Activated naive CD8-positive, alpha-beta T cell treated with anti-CD3 and anti-CD28 coated beads, Interleukin-2, amount 50 U/mL, for 24 hours (primary cell): ENCODE results near the gene GRPR.
"Not testable (repeated sequence)": the region's sequence is repeated elsewhere in the genome, so short reads cannot be mapped to it uniquely, and the experiment has no call there.

ENCODE experiments used
- ATAC-seq: fragments of 150-1000 bp; cut with Tn5 transposase; one replicate; pipeline ENCODE4 v1.10.0; 2021
- DNase-seq: peaks from one replicate; pipeline ENCODE4 v3.0.0; 2021
- H3K27ac Mint-ChIP-seq: one replicate; pipeline ENCODE4 v1.8.0; 2021; ENCODE audit warnings: mild to moderate bottlenecking, mixed read lengths
- H3K27me3 Mint-ChIP-seq: one replicate; pipeline ENCODE4 v1.8.0; 2021; ENCODE audit warnings: mixed read lengths
- H3K36me3 Mint-ChIP-seq: one replicate; pipeline ENCODE4 v1.8.0; 2021; ENCODE audit warnings: low read depth, mixed read lengths
- H3K4me1 Mint-ChIP-seq: one replicate; pipeline ENCODE4 v1.8.0; 2021; ENCODE audit warnings: mixed read lengths
- H3K4me3 Mint-ChIP-seq: one replicate; pipeline ENCODE4 v1.8.0; 2021; ENCODE audit warnings: mild to moderate bottlenecking, moderate library complexity, mixed read lengths
- H3K9me3 Mint-ChIP-seq: one replicate; pipeline ENCODE4 v1.8.0; 2021; ENCODE audit warnings: mixed read lengths

GRPR gene

GRCh38 chrX:16177260-16177659 lies 53.9 kb downstream of the GRPR start:
- H3K36me3 Mint-ChIP-seq, result no peaks in the 10 kb centered on the region
- H3K4me1 Mint-ChIP-seq, result no peaks in the 10 kb centered on the region
- DNase-seq, result no peak

GRCh38 chrX:16183843-16184242 lies 60.5 kb downstream of the GRPR start:
- H3K4me1 Mint-ChIP-seq, result peaks cover 11% of the 10 kb centered on the region
- ATAC-seq, result not testable (repeated sequence)

More at GRCh38 chrX:16177260-16177659, 53.9 kb downstream of the GRPR start:
- H3K27ac Mint-ChIP-seq, result no peak overlapping the region
- H3K4me3 Mint-ChIP-seq, result no peak overlapping the region
- H3K9me3 Mint-ChIP-seq, result no peaks in the 10 kb centered on the region
- H3K27me3 Mint-ChIP-seq, result peaks cover 2% of the 10 kb centered on the region
- ATAC-seq, result no peak

GRCh38 chrX:16185725-16186136 lies 62.4 kb downstream of the GRPR start:
- peak overlapping the region; percentile 50 for H3K27ac Mint-ChIP-seq
- no peaks in the 10 kb centered on the region for H3K9me3 Mint-ChIP-seq
- ATAC-seq (peak; percentile 90), DNase-seq (peak; percentile 3)
- no peak overlapping the region for H3K4me3 Mint-ChIP-seq
- peaks cover 13% of the 10 kb centered on the region for H3K4me1 Mint-ChIP-seq
- H3K27me3 Mint-ChIP-seq, result peaks cover 2% of the 10 kb centered on the region
- no peaks in the 10 kb centered on the region for H3K36me3 Mint-ChIP-seq

More at GRCh38 chrX:16183843-16184242, 60.5 kb downstream of the GRPR start:
- not testable (repeated sequence) for H3K36me3 Mint-ChIP-seq, H3K9me3 Mint-ChIP-seq, H3K27ac Mint-ChIP-seq, H3K4me3 Mint-ChIP-seq, H3K27me3 Mint-ChIP-seq, DNase-seq

- Mint-ChIP-seq H3K27ac (no peak overlapping the region), H3K36me3 (no peaks in the 10 kb centered on the region), H3K4me3 (no peak overlapping the region), H3K9me3 (no peaks in the 10 kb centered on the region), H3K27me3 (peaks cover 5% of the 10 kb centered on the region), H3K4me1 (peaks cover 13% of the 10 kb centered on the region)
- DNase-seq (no peak), ATAC-seq (no peak)
Observed at GRCh38 chrX:16186380-16187007, 63.1 kb downstream of the GRPR start.

GRCh38 chrX:16187024-16187760 lies 63.8 kb downstream of the GRPR start:
- no peak for ATAC-seq
- no peak for DNase-seq
- Mint-ChIP-seq H3K36me3 (no peaks in the 10 kb centered on the region), H3K27ac (no peak overlapping the region), H3K27me3 (peaks cover 4% of the 10 kb centered on the region), H3K4me3 (no peak overlapping the region), H3K9me3 (no peaks in the 10 kb centered on the region), H3K4me1 (peaks cover 13% of the 10 kb centered on the region)

GRCh38 chrX:16188687-16189086 lies 65.3 kb downstream of the GRPR start:
- no peak overlapping the region for H3K27ac Mint-ChIP-seq

GRCh38 chrX:16191605-16192004 lies 68.2 kb downstream of the GRPR start:
- Mint-ChIP-seq H3K9me3 (no peaks in the 10 kb centered on the region), H3K27me3 (peaks cover 4% of the 10 kb centered on the region)

More at GRCh38 chrX:16188687-16189086, 65.3 kb downstream of the GRPR start:
- Mint-ChIP-seq H3K4me3 (no peak overlapping the region), H3K4me1 (peaks cover 13% of the 10 kb centered on the region), H3K9me3 (no peaks in the 10 kb centered on the region), H3K27me3 (peaks cover 4% of the 10 kb centered on the region), H3K36me3 (no peaks in the 10 kb centered on the region)
- DNase-seq, result no peak
- ATAC-seq, result no peak

GRCh38 chrX:16196829-16197228 lies 73.5 kb downstream of the GRPR start:
- Mint-ChIP-seq H3K9me3 (peaks cover 2% of the 10 kb centered on the region), H3K4me1 (no peaks in the 10 kb centered on the region), H3K27me3 (peaks cover 7% of the 10 kb centered on the region), H3K36me3 (no peaks in the 10 kb centered on the region), H3K27ac (no peak overlapping the region), H3K4me3 (no peak overlapping the region)
- ATAC-seq, result no peak
- DNase-seq, result no peak

More at GRCh38 chrX:16191605-16192004, 68.2 kb downstream of the GRPR start:
- no peak overlapping the region for H3K27ac Mint-ChIP-seq
- peaks cover 2% of the 10 kb centered on the region for H3K4me1 Mint-ChIP-seq
- DNase-seq, result no peak
- no peak for ATAC-seq
- H3K4me3 Mint-ChIP-seq, result no peak overlapping the region
- H3K36me3 Mint-ChIP-seq, result no peaks in the 10 kb centered on the region

GRCh38 chrX:16199343-16199742 lies 76.0 kb downstream of the GRPR start:
- no peak for DNase-seq
- Mint-ChIP-seq H3K4me3 (no peak overlapping the region), H3K27ac (no peak overlapping the region), H3K4me1 (no peaks in the 10 kb centered on the region), H3K9me3 (peaks cover 3% of the 10 kb centered on the region), H3K27me3 (peaks cover 7% of the 10 kb centered on the region), H3K36me3 (no peaks in the 10 kb centered on the region)
- ATAC-seq, result no peak

GRCh38 chrX:16202943-16203342 lies 79.6 kb downstream of the GRPR start:
- ATAC-seq (no peak), DNase-seq (no peak)
- H3K27me3 Mint-ChIP-seq, result peaks cover 3% of the 10 kb centered on the region
- peaks cover 3% of the 10 kb centered on the region for H3K9me3 Mint-ChIP-seq
- H3K4me3 Mint-ChIP-seq, result no peak overlapping the region
- no peak overlapping the region for H3K27ac Mint-ChIP-seq
- H3K36me3 Mint-ChIP-seq, result no peaks in the 10 kb centered on the region
- H3K4me1 Mint-ChIP-seq, result no peaks in the 10 kb centered on the region
